ENCODE data around the gene MICU2. TPM values are rescaled to one million over a fixed set of nuclear protein-coding genes. Genes with fewer than 3 reads are reported as not detected.

The MICU2 gene
- total RNA-seq, 1 experiment from 2014 or later: 56.0 TPM

DNA sequence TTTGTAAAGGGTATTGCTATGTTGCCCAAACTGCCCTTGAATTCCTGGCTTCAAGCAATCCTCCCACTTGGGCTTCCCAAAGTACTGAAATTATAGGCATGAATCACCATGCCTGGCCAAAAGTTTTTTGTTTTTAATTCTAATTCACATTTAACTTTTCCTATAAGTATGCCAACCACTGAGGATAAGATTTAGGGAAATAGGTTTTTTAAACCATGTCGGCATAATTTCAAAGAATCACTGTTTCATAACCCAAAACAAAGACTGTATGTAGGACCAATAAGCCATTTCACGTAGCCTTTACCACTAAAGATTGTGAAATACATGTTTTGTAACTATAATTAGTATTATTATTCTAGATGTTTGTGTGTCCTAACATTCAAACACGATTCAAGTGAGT is 153.0 kb downstream of the MICU2 start:
- H3K27ac ChIP-seq (ENCODE audit: low read depth, low read length, poor library complexity, severe bottlenecking): no peak overlapping the region
- intact Hi-C loops (cut with micrococcal nuclease; ENCODE audit: unreplicated experiment): no loop called here
- TF ChIP-seq CTCF (conservative IDR thresholded peaks at IDR 0.05; ENCODE audit: low read depth, low read length) (no peak), EZH2 (IDR thresholded peaks at IDR 0.05; ENCODE audit: borderline replicate concordance, low read depth, low read length, poor library complexity, severe bottlenecking) (no peak)
- no peaks in the 10 kb centered on the region for H3K4me1 ChIP-seq (ENCODE audit: insufficient read depth, low read length, poor library complexity, severe bottlenecking)
- no peak overlapping the region for H3K4me3 ChIP-seq (ENCODE audit: low read depth, low read length, poor library complexity, severe bottlenecking)
- CTCF ChIA-PET: no interaction called here
- peaks cover 7% of the 10 kb centered on the region for H3K36me3 ChIP-seq (ENCODE audit: insufficient read depth, low read length, poor library complexity, severe bottlenecking)
- peaks cover 13% of the 10 kb centered on the region for H3K9me3 ChIP-seq (ENCODE audit: low read depth, low read length, poor library complexity, severe bottlenecking)
- POLR2A ChIA-PET (ENCODE audit: low non-redundant PET): no interaction called here
- no peaks in the 10 kb centered on the region for H3K27me3 ChIP-seq (replicated peaks; ENCODE audit: insufficient read depth, low read depth, low read length, poor library complexity)
- no peak for DNase-seq (ENCODE audit: low spot score)
- no TSS peak for BruUV-seq (replicated peaks)

GRCh38 chr13:21446656-21447055 is 157.3 kb downstream of the MICU2 start:
- TF ChIP-seq CTCF (conservative IDR thresholded peaks at IDR 0.05; ENCODE audit: low read depth, low read length) (no peak), EZH2 (IDR thresholded peaks at IDR 0.05; ENCODE audit: borderline replicate concordance, low read depth, low read length, poor library complexity, severe bottlenecking) (no peak)
- DNase-seq (ENCODE audit: low spot score): no peak
- ChIA-PET POLR2A (ENCODE audit: low non-redundant PET) (no interaction called here), CTCF (no interaction called here)
- H3K36me3 ChIP-seq (ENCODE audit: insufficient read depth, low read length, poor library complexity, severe bottlenecking): no peaks in the 10 kb centered on the region
- no peak overlapping the region for H3K27ac ChIP-seq (ENCODE audit: low read depth, low read length, poor library complexity, severe bottlenecking)
- no peaks in the 10 kb centered on the region for H3K27me3 ChIP-seq (replicated peaks; ENCODE audit: insufficient read depth, low read depth, low read length, poor library complexity)
- no peak overlapping the region for H3K4me3 ChIP-seq (ENCODE audit: low read depth, low read length, poor library complexity, severe bottlenecking)
- H3K4me1 ChIP-seq (ENCODE audit: insufficient read depth, low read length, poor library complexity, severe bottlenecking): no peaks in the 10 kb centered on the region
- intact Hi-C loops (cut with micrococcal nuclease; ENCODE audit: unreplicated experiment): no loop called here
- H3K9me3 ChIP-seq (ENCODE audit: low read depth, low read length, poor library complexity, severe bottlenecking): no peaks in the 10 kb centered on the region
- BruUV-seq (replicated peaks): no TSS peak

DNA sequence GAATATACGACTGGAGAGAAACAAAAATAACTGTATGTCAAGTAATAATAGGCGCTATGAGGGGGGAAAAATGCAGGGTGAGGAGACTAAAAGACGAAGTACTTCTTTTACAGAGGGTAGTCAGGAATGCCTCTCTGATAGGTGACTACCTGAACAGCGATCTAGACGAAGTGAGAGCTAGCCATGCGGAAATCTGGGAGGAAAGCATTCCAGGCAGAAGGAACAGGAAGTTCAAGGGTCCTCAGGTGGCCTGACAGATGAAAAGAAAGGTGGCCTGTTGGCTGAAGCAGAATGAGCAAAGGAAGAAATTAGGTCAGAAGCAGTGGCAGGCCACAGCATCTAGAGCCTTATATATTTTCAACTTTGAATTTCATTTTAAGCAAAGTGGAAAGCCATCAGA is 158.2 kb downstream of the MICU2 start:
- H3K27me3 ChIP-seq (replicated peaks; ENCODE audit: insufficient read depth, low read depth, low read length, poor library complexity): no peaks in the 10 kb centered on the region
- POLR2A ChIA-PET (ENCODE audit: low non-redundant PET): no interaction called here
- H3K4me3 ChIP-seq (ENCODE audit: low read depth, low read length, poor library complexity, severe bottlenecking): no peak overlapping the region
- intact Hi-C loops (cut with micrococcal nuclease; ENCODE audit: unreplicated experiment): no loop called here
- no TSS peak for BruUV-seq (replicated peaks)
- no peaks in the 10 kb centered on the region for H3K4me1 ChIP-seq (ENCODE audit: insufficient read depth, low read length, poor library complexity, severe bottlenecking)
- H3K9me3 ChIP-seq (ENCODE audit: low read depth, low read length, poor library complexity, severe bottlenecking): no peaks in the 10 kb centered on the region
- no peak overlapping the region for H3K27ac ChIP-seq (ENCODE audit: low read depth, low read length, poor library complexity, severe bottlenecking)
- TF ChIP-seq CTCF (conservative IDR thresholded peaks at IDR 0.05; ENCODE audit: low read depth, low read length) (no peak), EZH2 (IDR thresholded peaks at IDR 0.05; ENCODE audit: borderline replicate concordance, low read depth, low read length, poor library complexity, severe bottlenecking) (no peak)
- DNase-seq (ENCODE audit: low spot score): no peak
- CTCF ChIA-PET: no interaction called here
- no peaks in the 10 kb centered on the region for H3K36me3 ChIP-seq (ENCODE audit: insufficient read depth, low read length, poor library complexity, severe bottlenecking)

Data from A673 (cell line).